ENCODE data around the gene VIPR2.

Gene VIPR2

DNA sequence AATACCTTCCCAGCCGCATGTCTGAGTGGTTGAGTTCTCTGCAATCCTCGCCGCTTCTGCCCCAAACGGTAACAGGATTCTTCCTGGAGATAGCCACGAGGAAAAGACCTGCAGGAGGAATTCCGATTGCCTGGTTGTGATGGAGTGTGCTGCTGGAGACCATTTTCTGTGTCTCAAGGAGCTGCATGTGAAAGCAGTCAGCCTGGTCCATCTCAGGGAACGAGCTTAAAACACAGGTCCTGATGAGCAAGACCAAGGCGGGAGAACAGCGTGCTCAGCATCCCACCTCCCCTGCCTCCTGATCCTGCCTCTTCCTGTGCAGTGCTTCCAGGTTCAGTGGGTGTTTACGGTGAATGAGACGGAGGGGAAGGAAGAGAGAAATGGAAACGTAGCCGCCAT is 26.5 kb downstream of the VIPR2 start:
- no peak for DNase-seq

DNA sequence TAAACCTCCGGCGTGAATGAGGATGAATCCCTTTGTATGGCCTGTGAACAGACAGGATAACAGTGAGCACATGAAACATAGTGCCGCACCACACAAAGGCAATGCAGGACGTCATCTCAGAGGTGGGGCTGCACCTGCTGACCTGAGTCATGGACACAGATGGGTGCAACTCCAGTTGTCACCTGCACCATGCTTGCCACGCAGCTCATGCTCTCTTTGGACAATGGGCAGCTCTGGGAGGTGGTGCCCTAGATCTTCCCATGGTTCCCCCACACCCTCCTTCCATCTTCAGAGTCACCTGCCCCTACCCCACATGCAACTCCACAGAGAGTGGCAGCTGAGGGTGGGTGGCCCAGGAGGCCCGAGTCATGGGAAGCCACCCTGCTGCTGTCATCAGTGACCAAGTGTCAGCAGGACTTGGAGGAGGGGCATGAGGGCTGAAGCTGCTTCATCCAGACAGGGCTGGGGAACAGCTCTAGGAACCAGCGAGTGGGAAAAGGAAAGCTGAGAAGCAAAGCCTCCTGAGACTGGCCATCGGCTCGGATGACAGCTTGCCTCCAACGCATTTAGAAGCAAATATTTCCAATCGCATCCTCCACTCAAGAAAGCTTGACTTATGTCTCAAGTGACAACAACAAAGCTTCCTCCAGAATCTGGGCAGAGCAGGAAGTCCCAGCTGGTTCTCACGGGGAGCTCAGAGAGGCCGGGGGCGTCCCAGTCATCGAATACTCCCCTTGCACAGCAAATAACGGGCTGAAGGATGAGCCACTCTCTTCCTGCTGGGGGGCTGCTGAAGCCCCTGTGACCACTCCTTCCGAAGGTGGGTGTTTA is 27.1 kb downstream of the VIPR2 start:
- no peak for DNase-seq

DNA sequence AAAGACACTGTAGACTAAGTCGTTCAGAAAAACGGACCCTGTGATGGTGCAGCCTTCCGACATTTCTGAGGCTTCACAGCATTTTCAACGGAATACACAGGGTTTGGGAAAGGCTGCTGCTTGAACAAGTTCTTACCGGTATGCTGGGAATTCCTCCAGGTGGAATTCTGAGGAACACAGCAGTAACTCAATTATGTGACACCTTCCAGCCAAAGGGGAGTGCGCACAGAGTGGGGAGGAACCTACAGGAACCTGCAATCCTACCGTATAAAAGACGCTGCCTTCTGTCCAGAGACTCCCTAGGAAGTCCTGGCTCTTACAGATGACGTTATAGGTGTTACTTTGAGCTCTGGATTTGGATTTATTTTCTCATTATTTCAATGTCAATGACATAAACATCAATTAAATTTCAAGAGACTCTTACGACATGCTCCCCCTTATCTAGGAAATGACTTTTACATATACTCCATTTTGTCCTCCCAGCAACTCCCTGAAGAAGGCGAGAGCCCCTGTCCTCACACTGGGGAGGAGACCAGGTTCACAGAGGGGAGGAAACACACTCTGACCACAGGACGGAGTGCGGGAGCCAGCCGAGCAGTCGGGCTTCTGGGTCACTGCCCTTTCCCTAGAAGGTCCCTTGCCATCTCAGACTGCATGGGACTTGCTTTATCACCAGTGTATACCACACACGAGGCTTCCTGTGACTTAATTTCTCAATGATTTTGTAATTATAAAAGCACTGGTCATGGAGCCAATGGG is 27.9 kb downstream of the VIPR2 start:
- DNase-seq: no peak

DNA sequence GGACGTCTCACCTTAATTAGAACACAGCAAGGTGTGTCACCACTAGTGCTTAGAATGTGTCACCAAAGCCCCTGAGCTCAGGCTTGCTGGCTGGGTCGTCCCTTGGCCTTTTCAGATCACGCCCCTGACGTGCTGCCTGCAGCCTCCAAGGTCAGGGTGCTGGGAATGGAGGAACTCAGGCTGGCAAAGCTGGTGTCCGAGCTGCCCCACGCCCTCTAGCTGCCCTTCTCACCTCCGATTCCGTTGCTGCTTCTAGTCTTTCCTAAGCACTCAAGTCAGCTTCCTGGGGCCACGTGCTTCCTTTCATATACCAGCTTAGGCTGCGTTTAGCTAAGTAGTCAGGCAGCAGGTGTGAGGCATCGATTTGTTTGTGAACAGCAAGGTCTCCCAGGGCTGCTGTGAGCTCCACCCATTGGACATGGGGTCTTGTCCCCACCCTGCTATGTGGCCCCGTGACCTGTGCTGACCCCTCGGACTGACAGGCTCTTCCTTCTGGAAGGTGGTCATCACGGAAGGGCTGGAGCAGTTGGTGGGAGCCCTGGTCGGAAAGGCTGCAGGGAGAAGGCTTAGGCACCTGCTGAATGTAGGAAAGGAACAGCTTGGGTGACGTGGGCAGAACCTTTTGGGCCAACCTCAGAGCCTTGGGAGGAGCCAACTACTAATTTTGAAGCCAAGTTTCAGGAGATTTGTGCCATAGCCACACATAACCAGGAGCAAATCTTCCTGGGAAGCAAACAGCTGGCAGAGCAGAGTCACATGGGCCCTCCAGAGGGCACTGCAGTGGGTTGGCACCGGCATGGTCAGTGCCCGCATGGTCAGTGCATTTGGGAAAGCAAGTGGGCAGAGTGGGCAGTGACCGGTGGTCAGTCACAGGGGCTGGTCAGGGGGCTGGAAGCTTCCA is 28.8 kb downstream of the VIPR2 start:
- DNase-seq: no peak

DNA sequence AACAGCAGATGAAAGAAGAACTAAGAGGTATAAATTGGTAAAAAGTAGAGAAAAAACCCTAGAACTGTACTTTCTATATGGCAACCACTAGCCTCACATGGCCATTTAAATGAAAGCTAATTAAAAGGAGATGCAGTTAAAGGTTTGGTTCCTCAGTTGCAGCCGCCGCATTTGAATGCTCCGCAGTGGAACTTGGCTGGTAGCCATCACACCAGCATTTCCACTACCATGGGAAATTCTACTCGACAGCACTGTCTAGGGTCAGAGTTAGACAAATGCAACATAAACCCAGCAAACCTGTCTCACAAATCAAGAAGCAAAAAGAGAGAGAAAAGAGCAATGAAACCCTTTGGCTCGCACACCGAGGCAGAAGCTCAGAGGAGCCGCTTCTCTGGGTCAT is 29.7 kb downstream of the VIPR2 start:
- DNase-seq: no peak

DNA sequence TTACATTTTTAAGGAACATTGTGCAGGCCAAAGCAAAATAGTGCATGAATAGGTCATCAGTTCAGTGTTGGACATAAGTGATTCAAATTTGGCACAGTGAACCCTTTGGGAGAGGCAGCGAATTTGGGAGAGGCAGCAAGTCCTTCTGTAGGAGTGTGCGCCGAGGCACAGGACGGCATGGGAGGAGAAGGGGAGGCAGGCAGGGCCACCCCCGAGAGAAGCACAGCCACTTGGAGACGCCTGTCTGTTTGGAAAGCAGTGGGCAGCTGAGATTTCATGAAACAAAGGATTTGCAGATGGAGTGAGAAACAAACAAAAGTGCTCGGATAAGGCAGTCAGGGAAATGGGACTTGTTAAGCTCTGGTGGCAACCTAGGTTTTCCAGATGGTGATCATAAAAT is 30.6 kb downstream of the VIPR2 start:
- no peak for DNase-seq

DNA sequence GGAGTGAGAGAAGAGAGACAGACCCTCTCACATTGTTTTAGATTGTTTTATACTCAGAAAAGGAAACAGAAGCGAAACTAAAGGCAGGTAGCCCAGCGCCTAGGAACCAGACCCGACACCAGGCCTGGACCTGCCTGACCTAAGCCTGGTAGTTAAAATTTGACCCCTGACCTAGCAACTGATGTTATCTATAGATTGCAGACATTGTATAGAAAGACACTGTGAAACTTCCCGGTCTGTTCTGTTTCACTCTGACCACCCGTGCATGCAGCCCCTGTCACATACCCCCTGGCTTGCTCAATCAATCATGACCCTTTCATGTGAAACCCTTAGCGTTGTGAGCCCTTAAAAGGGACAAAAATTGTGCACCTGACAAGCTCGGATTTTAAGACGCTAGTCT is 31.6 kb downstream of the VIPR2 start:
- DNase-seq: no peak

DNA sequence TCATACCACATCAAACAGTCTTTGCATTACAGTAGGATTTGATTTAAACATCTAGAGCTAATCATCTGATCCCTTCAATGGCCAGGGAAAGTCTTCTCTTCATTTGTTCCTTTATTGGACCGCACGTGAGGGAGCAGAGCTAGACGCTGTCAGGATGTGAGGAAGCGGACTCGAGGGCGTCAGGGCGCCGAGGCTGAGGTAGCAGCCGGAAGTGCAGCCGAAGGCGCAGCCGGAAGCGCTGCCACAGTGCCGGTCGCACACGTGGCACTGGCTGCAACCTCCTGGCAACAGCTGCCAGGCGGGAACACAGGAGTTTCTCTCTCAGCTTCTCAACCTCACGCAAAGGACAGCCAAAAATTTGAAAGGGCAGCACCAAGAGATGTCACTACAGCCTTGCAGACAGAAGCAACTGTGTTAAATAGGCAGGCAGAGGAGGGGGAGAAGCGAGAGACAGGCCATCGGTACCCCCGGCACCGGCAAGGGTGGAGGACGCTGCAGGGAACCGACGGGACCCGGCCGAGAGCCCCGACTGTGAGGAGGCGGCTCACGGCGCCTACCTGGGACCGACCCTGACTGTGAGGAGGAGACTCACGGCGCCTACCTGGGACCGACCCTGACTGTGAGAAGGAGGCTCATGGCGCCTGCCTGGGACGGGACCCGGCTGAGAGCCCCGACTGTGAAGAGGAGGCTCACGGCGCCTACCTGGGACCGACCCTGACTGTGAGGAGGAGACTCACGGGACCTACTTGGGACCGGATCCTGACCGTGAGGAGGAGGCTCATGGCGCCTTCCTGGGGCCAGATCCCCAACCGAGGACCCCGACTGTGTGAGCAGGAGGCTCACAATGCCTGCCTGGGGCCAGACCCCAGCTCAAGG is 32.3 kb downstream of the VIPR2 start:
- DNase-seq: no peak

DNA sequence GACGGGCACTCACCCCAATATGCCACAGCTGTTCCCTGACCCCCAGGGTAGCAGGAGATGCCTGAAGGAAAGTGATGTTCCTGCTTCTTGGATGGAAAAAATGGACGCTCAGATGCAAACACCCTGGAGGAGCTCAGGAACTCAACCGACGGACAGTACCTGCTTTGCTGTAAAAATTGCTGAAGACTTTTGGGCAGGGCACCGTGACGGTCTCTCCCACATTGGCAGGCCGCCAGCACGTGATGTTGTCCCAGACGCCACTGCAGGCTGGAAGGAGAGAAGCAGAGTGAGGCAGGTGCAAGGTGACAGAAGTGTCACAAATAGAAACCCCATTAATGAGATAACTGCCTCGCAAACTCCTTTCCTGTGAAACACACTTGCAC is 35.0 kb downstream of the VIPR2 start:
- no peak for DNase-seq

DNA sequence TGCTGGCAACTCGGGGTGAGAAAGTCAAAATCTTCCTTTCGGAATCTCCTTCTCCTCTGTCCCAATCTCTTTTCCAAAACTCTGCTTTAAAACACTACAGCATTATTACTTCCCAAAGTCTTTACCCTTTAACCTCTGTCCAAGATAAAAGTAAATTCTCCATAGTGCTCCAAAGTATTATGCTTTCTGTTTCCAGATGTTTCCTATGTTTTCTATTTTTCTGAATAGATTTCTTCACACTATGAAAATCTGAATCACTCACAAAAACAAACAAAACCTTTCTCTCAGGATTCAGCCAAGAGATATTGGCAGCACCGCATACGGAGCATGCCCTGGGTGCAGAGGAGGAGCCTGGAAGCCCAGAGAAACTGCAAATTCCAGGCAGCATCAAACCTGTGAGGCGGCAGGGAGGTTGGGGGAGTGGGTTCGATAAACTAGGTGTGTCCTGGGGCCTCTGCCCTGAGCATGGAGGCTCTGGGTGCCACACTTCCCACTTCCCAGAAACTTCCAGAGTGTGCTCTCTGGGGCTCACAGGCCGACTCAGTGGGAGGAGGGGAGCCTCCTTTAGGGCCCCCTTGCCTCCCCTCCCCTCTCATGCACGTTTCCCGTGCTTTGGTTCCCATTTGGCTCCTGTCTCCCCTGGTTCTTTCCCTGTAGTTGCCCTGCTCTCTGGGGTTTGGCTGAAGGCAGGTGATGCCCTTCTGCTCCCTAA is 35.6 kb downstream of the VIPR2 start:
- no peak for DNase-seq

DNA sequence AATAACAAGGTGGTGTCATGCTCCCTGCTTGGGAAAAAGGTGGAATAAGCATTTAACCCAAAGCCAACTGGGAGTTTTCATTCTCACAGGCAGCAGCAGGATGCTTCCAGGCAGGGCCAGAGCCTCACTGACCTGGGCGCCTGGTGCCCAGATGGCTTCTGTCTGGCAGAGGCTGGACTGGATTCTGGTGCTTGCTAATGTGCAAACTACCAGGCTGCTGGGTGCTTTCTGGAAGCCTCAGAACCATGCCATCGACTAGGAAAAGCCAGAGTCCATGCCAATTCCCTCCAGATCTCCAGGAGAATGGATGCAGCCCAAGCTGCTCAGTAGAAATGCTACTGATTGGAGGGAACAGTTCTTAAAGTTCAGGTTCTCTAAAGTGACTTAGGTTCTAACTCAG is 36.2 kb downstream of the VIPR2 start:
- no peak for DNase-seq

DNA sequence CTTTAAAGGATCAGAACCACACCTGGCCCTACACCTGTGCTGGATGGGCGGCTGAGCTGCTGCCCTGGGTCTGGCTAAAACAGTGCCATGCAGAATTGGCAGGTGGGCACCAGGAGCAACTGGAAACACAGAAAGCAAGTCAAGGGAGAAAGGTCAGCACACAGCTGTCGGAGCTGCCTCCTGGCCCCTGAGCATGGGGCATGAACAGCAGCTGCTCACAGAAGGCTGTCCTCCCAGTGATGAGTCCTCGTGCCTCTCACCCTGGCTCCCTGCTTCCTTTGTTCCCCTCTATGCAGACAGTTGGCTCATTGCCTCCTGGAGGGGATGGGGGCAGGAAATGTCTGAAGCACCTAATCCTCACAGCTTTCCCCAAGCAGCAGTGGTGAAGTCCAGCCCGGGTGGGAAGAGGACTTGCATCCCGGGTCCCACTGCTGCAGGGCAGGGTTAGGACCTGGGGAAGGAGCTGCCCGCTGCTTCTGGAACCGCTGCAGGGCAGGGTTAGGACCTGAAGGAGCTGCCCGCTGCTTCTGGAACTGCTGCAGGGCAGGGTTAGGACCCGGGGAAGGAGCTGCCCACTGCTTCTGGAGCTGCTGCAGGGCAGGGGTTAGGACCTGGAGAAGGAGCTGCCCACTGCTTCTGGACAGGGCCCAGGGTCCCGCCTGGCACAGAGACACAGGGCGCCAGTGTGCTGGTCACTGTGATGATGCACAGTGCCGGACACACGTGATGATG is 37.3 kb downstream of the VIPR2 start:
- no peak for DNase-seq

DNA sequence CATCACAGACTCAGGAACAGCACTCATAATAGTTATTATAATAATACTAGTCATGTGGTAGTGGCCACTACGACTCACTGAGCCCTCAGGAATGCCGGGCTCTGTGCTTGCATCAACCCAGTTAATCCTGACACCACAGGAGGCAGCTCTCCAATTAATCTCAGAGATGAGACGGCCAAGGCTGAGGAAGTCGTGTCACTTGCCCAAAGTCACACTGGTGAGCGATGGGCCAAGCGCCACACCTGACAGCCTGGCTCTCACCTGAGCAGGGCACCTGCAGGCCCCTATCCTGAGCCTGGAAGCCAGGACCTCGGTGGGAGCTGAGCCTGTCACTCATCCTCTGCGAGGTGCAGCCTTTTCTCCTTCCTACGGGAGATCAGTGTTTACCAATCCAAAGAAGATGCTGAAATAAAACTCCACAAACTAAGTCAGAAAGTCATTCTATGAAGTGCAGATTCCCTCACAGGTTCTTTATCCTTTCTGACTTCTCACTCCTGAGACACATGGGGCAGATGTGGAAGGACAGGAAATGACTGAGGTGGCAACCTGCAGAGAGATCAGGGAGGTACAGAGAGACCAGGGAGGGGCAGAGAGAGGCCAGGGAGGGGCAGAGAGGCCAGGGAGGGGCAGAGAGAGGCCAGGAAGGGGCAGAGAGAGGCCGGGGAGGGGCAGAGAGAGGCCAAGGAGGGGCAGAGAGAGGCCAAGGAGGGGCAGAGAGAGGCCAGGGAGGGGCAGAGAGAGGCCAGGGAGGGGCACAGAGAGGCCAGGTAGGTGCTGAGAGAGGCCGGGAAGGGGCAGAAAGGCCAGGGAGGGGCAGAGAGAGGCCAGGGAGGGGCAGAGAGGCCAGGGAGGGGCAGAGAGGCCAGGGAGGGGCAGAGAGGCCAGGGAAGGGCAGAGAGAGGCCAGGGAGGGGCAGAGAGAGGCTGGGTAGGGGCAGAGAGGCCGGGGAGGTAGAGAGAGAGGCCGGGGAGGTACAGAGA is 38.5 kb downstream of the VIPR2 start:
- no peak for DNase-seq

DNA sequence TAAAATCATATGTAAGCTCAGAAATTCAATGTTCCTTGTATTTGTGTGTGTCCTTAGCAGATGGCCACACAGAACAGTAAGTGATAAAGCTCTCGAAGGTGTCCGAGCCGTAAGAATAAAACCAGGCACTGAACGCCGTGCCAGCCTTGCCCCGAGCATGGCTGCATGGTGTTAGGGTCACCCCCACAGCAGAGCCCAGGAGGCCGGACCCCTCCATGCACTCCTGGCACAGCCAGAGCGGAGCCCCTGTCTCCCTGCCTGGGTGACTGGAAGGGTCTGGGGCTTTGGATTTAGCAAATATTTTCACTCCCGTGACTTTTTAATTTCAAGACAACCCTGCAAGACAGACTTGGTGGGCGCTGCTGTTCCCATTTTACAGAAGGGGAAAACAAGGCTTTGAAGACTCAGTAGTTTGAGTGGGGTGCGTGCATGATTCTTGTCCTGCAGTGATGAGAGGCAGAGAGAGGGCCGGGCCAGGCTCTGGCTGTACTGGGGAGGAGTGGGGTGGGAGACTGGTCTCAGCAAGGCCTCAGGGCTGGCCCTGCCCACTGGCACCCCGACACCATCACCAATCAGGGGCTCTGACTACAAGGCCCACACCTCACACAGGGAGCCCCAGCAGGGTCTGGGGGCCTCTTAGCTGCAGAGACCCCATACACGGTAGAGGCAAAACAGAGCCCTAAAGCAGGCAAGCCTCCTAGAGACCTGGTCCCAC is 39.4 kb downstream of the VIPR2 start:
- DNase-seq: no peak

DNA sequence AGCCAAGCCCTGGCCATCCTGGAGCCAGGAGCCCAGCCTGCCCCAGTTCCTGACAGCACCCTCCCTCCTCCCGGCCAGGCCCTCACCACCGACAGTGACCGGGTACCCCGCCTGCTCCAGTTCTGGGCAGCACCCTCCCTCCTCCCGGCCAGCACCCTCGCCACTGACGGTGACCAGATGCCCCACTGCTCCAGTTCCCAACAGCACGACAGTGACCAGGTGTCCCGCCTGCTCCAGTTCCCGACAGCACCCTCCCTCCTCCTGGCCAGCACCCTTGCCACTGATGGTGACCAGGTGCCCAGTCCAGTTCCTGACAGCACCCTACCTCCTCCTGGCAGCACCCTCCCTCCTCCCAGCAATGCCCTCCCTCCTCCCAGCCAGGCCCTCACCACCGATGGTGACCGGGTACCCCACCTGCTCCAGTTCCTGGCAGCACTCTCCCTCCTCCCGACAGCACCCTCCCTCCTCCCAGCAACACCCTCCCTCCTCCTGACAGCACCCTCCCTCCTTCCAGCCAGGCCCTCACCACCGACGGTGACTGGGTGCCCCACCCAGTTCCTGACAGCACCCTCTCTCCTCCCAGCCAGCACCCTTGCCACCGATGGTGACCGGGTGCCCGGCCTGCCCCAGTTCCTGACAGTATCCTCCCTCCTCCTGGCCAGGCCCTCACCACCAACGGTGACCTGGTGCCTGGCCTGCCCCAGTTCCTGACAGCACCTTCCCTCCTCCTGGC is 40.3 kb downstream of the VIPR2 start:
- DNase-seq: no peak

DNA sequence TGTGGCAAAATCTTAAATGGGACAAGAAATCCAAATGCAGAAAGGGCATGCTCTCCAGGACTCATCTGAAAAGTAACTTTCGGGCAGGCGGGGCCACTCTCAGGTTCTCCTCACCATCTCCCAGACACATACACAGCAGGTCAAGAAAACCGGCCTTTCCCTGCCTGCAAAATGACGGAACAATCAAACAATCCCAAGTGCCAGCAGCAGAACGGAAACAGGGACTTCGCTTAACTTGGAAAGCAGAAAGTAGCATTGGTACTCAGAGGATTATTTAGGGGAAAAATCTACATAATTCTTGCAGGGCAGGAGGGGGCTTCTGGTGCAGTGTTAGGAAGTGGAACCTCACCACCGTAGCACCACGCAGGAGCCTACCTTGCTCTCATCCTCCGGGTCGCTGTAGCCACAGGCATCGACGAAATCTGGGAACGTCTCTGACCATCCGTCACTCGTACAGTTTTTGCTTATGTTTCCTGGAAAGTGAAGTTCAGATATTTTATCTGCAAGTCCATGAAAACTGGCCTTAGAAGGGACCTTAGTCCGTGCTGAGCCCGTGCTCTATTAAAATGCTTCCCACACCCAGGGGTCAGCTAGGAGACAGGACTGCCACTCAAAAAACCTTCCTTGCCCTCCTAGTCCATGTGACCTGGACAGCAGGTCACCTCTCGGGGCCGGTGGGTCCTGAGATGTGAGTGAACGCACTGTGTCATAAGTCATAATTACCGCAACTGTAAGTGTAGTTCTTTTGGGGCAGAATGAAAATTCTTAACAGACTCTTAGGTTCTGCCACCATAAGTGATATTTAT is 41.1 kb downstream of the VIPR2 start:
- DNase-seq: no peak

DNA sequence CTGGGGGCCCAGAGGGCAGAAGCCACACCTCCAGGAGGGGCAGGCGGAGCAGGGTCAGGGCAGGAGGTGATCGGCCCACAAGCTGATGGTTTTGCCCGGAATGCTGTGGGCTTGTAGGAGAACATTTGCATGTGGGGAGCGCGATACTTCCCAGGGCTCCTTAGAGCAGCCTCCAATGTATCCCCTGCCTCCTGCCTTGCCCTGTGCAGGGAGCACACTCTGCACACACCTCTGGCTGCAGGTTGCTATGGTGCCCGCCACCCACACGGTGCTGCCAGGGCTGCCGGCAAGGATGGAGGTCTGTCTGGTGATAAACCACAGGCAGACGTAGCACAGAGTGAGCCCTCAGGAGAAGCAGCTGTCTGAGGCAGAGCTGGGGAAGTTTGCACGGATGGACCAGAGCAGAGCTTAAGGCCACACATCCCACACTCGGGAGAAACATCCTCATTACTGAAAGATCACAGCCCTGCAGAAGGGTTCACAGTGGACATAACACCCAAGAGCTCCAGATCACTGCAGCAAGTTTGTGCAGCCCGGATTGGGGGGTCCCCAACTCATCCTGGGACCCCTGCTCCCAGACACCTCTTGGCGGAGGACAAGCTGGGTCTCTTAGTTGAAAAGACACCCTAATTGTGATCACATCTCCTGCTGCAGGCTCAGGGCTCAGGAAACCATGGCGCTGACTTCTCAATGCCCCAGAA is 41.8 kb downstream of the VIPR2 start:
- DNase-seq: no peak

Measured in CD4-positive, alpha-beta T cell treated with Interleukin-1 beta for 1 hour (primary cell).